ENCODE data around the gene BRCA2.

BRCA2 gene

GRCh38 chr13:32384702-32385101, 69.4 kb downstream of the BRCA2 start:
- DNase-seq = no peak

- no peak for DNase-seq
Measured at GRCh38 chr13:32385410-32385809, 70.1 kb downstream of the BRCA2 start.

- no peak for DNase-seq
Measured at GRCh38 chr13:32390048-32390447, 74.7 kb downstream of the BRCA2 start.

GRCh38 chr13:32390484-32390883, 75.2 kb downstream of the BRCA2 start:
- no peak for DNase-seq

- DNase-seq = no peak
Measured at GRCh38 chr13:32391101-32391619, 75.9 kb downstream of the BRCA2 start.

GRCh38 chr13:32403108-32403507, 87.8 kb downstream of the BRCA2 start:
- no peak for DNase-seq

GRCh38 chr13:32407854-32408253, 92.5 kb downstream of the BRCA2 start:
- no peak for DNase-seq

GRCh38 chr13:32408296-32409000, 93.1 kb downstream of the BRCA2 start:
- no peak for DNase-seq

GRCh38 chr13:32409001-32409313, 93.6 kb downstream of the BRCA2 start:
- no peak for DNase-seq

GRCh38 chr13:32409561-32410421, 94.5 kb downstream of the BRCA2 start:
- peak in 2 of 14 donors; percentile 13 to 44 for DNase-seq

GRCh38 chr13:32413284-32413683, 98.0 kb downstream of the BRCA2 start:
- DNase-seq = no peak

- DNase-seq = no peak
Measured at GRCh38 chr13:32414580-32414979, 99.3 kb downstream of the BRCA2 start.

GRCh38 chr13:32415019-32415418, 99.7 kb downstream of the BRCA2 start:
- no peak for DNase-seq

GRCh38 chr13:32417995-32418394, 102.7 kb downstream of the BRCA2 start:
- DNase-seq = no peak

- no peak for DNase-seq
Measured at GRCh38 chr13:32419862-32420261, 104.6 kb downstream of the BRCA2 start.

GRCh38 chr13:32423592-32423991, 108.3 kb downstream of the BRCA2 start:
- no peak for DNase-seq

GRCh38 chr13:32425158-32425557, 109.8 kb downstream of the BRCA2 start:
- peak in 1 of 14 donors; percentile 12 for DNase-seq

- peak in 6 of 14 donors; percentile 29 to 53 (median 40) for DNase-seq
Measured at GRCh38 chr13:32426191-32426989, 111.1 kb downstream of the BRCA2 start.

- peak in 11 of 14 donors; percentile 22 to 69 (median 53) for DNase-seq
Measured at GRCh38 chr13:32426990-32427851, 111.9 kb downstream of the BRCA2 start.

GRCh38 chr13:32427852-32428580, 112.7 kb downstream of the BRCA2 start, which contains the start of gene N4BP2L1:
Gene N4BP2L1, minus strand, starts transcription at chr13:32428130. Its CDS starts 48 bp downstream, at chr13:32428082.
- peak; percentile 14 to 87 (median 74) for DNase-seq
